ENCODE measurements around the gene CCT8L2. TPM values are rescaled to one million over a fixed set of nuclear protein-coding genes. Genes with fewer than 3 reads are reported as not detected.
"Not testable (repeated sequence)": the region's sequence is repeated elsewhere in the genome, so short reads cannot be mapped to it uniquely, and the experiment has no call there.

Gene CCT8L2
- total RNA-seq = not detected

GRCh38 chr22:16592710-16593109 is at the start of gene CCT8L2:
Gene CCT8L2, minus strand, starts transcription at chr22:16592810. Its CDS starts 260 bp downstream, at chr22:16592550.
- DNase-seq (ENCODE audit: extremely low spot score); H3K4me1 ChIP-seq; H3K27ac ChIP-seq (replicated peaks in 1 of 4); H3K4me3 ChIP-seq; intact Hi-C loops (cut with DNase I); H3K36me3 ChIP-seq; H3K27me3 ChIP-seq; H3K9me3 ChIP-seq: not testable (repeated sequence)
- 69% methylated on average over 1 of the region's 1 CpG for WGBS

GRCh38 chr22:16635442-16635841 is 42.8 kb upstream of the CCT8L2 start:
- H3K4me3 ChIP-seq; H3K27me3 ChIP-seq; H3K9me3 ChIP-seq; H3K27ac ChIP-seq (replicated peaks in 1 of 4); DNase-seq (ENCODE audit: extremely low spot score); intact Hi-C loops (cut with DNase I); H3K4me1 ChIP-seq; H3K36me3 ChIP-seq: not testable (repeated sequence)
- WGBS = 75% methylated on average over 1 of the region's 1 CpG

- H3K9me3 ChIP-seq; H3K27ac ChIP-seq (replicated peaks in 1 of 4); H3K27me3 ChIP-seq; DNase-seq (ENCODE audit: extremely low spot score); H3K36me3 ChIP-seq; H3K4me1 ChIP-seq; H3K4me3 ChIP-seq; intact Hi-C loops (cut with DNase I): not testable (repeated sequence)
These were observed 41.5 kb upstream of the CCT8L2 start for GRCh38 chr22:16634092-16634491.

GRCh38 chr22:16628476-16628875 is 35.9 kb upstream of the CCT8L2 start:
- H3K4me3 ChIP-seq; H3K36me3 ChIP-seq; intact Hi-C loops (cut with DNase I); H3K27ac ChIP-seq (replicated peaks in 1 of 4); H3K27me3 ChIP-seq; H3K9me3 ChIP-seq; H3K4me1 ChIP-seq; DNase-seq (ENCODE audit: extremely low spot score): not testable (repeated sequence)
- 85% methylated on average over 1 of the region's 1 CpG for WGBS

- H3K36me3 ChIP-seq; DNase-seq (ENCODE audit: extremely low spot score); H3K4me1 ChIP-seq; intact Hi-C loops (cut with DNase I); H3K4me3 ChIP-seq; H3K27ac ChIP-seq (replicated peaks in 1 of 4); H3K9me3 ChIP-seq; H3K27me3 ChIP-seq: not testable (repeated sequence)
- 69% methylated on average over 2 of the region's 2 CpGs for WGBS
These were observed 32.4 kb upstream of the CCT8L2 start for GRCh38 chr22:16625018-16625417.

- intact Hi-C loops (cut with DNase I) = not testable (repeated sequence)
These were observed 31.0 kb upstream of the CCT8L2 start for GRCh38 chr22:16623595-16623994.

GRCh38 chr22:16617516-16617915 is 24.9 kb upstream of the CCT8L2 start:
- intact Hi-C loops (cut with DNase I); H3K9me3 ChIP-seq; H3K4me3 ChIP-seq; H3K27ac ChIP-seq (replicated peaks in 1 of 4); H3K36me3 ChIP-seq; H3K4me1 ChIP-seq; DNase-seq (ENCODE audit: extremely low spot score); H3K27me3 ChIP-seq: not testable (repeated sequence)
- WGBS = 59% methylated on average over 3 of the region's 3 CpGs

More at GRCh38 chr22:16623595-16623994, 31.0 kb upstream of the CCT8L2 start:
- not testable (repeated sequence) for H3K4me3 ChIP-seq; H3K27me3 ChIP-seq; H3K27ac ChIP-seq (replicated peaks in 1 of 4); DNase-seq (ENCODE audit: extremely low spot score); H3K4me1 ChIP-seq; H3K9me3 ChIP-seq; H3K36me3 ChIP-seq

- H3K27ac ChIP-seq (replicated peaks in 1 of 4); H3K9me3 ChIP-seq; DNase-seq (ENCODE audit: extremely low spot score); H3K27me3 ChIP-seq; intact Hi-C loops (cut with DNase I); H3K4me1 ChIP-seq; H3K36me3 ChIP-seq; H3K4me3 ChIP-seq: not testable (repeated sequence)
- WGBS = 75% methylated on average over 3 of the region's 3 CpGs
These were observed 23.9 kb upstream of the CCT8L2 start for GRCh38 chr22:16616390-16616938.

- 69% methylated on average over 5 of the region's 5 CpGs for whole genome bisulfite sequencing
- H3K36me3 ChIP-seq; intact Hi-C loops (cut with DNase I); H3K27me3 ChIP-seq; H3K27ac ChIP-seq (replicated peaks in 1 of 4); H3K9me3 ChIP-seq; H3K4me3 ChIP-seq; H3K4me1 ChIP-seq; DNase-seq (ENCODE audit: extremely low spot score): not testable (repeated sequence)
These were observed 23.1 kb upstream of the CCT8L2 start for GRCh38 chr22:16615606-16616245.

Data from esophagus muscularis mucosa (tissue), 4 donors.